HepG2 (cell line): Measurements from ENCODE around the gene TMEM250. TPM values are rescaled to one million over a fixed set of nuclear protein-coding genes. Genes with fewer than 3 reads are reported as not detected.

Experiments used
- ATAC-seq: fragments of 200-7000 bp; cut with Tn5 transposase; 3 replicates; pipeline ENCODE4 v1.9.1; 2020; ENCODE audit warnings: mild to moderate bottlenecking, moderate library complexity
- BruUV-seq: library from RNA; stranded (reverse); fragments of 400-500 nt; replicated peaks from 2 replicates; lab custom pipeline; 2021; lab: Mats Ljungman, UMichigan
- CTCF ChIA-PET: fragments of 300-600 bp; formaldehyde crosslinking; extraction: SDS; loops from one replicate; lab custom pipeline; 2021; ENCODE audit warnings: low total read pairs, inconsistent platforms, low intra/inter-chr PET ratio; lab: Yijun Ruan, JAX
- POLR2A ChIA-PET: fragments of 350-600 bp; sonication (Branson Sonifier 250); formaldehyde crosslinking; loops from one replicate; lab custom pipeline; 2020; ENCODE audit warnings: antibody characterized with exemption, inconsistent platforms; lab: Yijun Ruan, JAX
- DNase-seq: peaks from one replicate; pipeline ENCODE4 v3.0.0-alpha.2; 2015; ENCODE audit warnings: low spot score
- FAIRE-seq: peaks from 3 replicates; lab custom pipeline; 2011; peaks lifted over from hg19 to GRCh38; lab: Jason Lieb, UNC
- H2AFZ ChIP-seq: one replicate; pipeline ENCODE4 v1.6.1; 2011; ENCODE audit warnings: low read length, inconsistent platforms
- H3K27ac ChIP-seq: fragments of 300-600 bp; 3 replicates; pipeline ENCODE4 v1.8.0; 2011; ENCODE audit warnings: mixed run types, mild to moderate bottlenecking, mixed read lengths, low read length, inconsistent platforms; ENCODE audit not compliant: insufficient read depth; ENCODE audit errors: extremely low read length
- H3K27me3 ChIP-seq, 2 experiments: fragments of 200-600 bp in 1 of 2; 2 replicates in 1 of 2; 3 replicates in 1 of 2; pipeline versions ENCODE4 v1.6.0 to v1.8.0; 2011; ENCODE audit warnings: low read length in 2 of 2, mild to moderate bottlenecking in 2 of 2, moderate library complexity in 2 of 2, inconsistent platforms in 1 of 2; ENCODE audit not compliant: insufficient read depth in 2 of 2, control insufficient read depth in 1 of 2
- H3K36me3 ChIP-seq, 2 experiments: fragments of 200-600 bp in 1 of 2; replicated peaks in 1 of 2; 2 replicates in 1 of 2; 3 replicates in 1 of 2; pipeline versions ENCODE4 v1.5.1 to v1.8.0; 2011; ENCODE audit warnings: low read length in 2 of 2, inconsistent platforms in 1 of 2; ENCODE audit not compliant: insufficient read depth in 2 of 2, control insufficient read depth in 1 of 2
- H3K4me1 ChIP-seq: 2 replicates; pipeline ENCODE4 v1.5.1; 2012; ENCODE audit warnings: low read length, inconsistent platforms; ENCODE audit not compliant: insufficient read depth
- H3K4me2 ChIP-seq: 2 replicates; pipeline ENCODE4 v1.6.0; 2011; ENCODE audit warnings: low read depth, low read length, inconsistent platforms
- H3K4me3 ChIP-seq, 3 experiments: fragments of 200-600 bp in 1 of 3; sonication (generic), shearing (Covaris generic) in 1 of 3; replicated peaks in 1 of 3; 2 replicates each; pipeline ENCODE4 v1.5.1; 2011 to 2016; ENCODE audit warnings: low read length in 3 of 3, inconsistent platforms in 2 of 3, low read depth in 2 of 3, mild to moderate bottlenecking in 2 of 3, control low read depth in 1 of 3, mixed read lengths in 1 of 3; ENCODE audit not compliant: insufficient read depth in 1 of 3
- H3K79me2 ChIP-seq: one replicate; pipeline ENCODE4 v1.6.1; 2011; ENCODE audit warnings: low read length, inconsistent platforms; ENCODE audit not compliant: insufficient read depth
- H3K9ac ChIP-seq: 2 replicates; pipeline ENCODE4 v1.6.0; 2011; ENCODE audit warnings: mild to moderate bottlenecking, low read depth, low read length, inconsistent platforms; ENCODE audit not compliant: insufficient read depth
- H3K9me3 ChIP-seq: 2 replicates; pipeline ENCODE4 v1.5.1; 2012; ENCODE audit warnings: mild to moderate bottlenecking, low read length
- H4K20me1 ChIP-seq: 2 replicates; pipeline ENCODE4 v1.6.0; 2011; ENCODE audit warnings: inconsistent platforms, mild to moderate bottlenecking, low read length, moderate library complexity; ENCODE audit not compliant: insufficient read depth
- ADNP ChIP-seq: sonication (generic); formaldehyde crosslinking; IDR thresholded peaks from 2 replicates; pipeline ENCODE4 v1.4.0; 2020; ENCODE audit warnings: missing genetic modification reagents
- HCFC1 ChIP-seq: fragments of 150-350 bp; IDR thresholded peaks from 2 replicates; pipeline ENCODE4 v1.6.1; 2014; ENCODE audit warnings: low read depth, low read length
- NBN ChIP-seq: fragments of 450-650 bp; conservative IDR thresholded peaks from 2 replicates; pipeline ENCODE4 v1.6.1; 2017
- PCBP1 ChIP-seq: fragments of 200-400 bp; formaldehyde crosslinking; IDR thresholded peaks from 2 replicates; pipeline ENCODE4 v1.6.1; 2017; ENCODE audit warnings: mild to moderate bottlenecking, low read depth, low read length, borderline replicate concordance
- SALL1 ChIP-seq: sonication (generic); formaldehyde crosslinking; IDR thresholded peaks from 2 replicates; pipeline ENCODE4 v1.8.0; 2022; ENCODE audit warnings: mild to moderate bottlenecking, missing genetic modification reagents
- SMAD3 ChIP-seq: sonication (generic); formaldehyde crosslinking; IDR thresholded peaks from 2 replicates; pipeline ENCODE4 v1.4.0; 2020; ENCODE audit warnings: missing genetic modification reagents
- SYNCRIP ChIP-seq: fragments of 200-400 bp; formaldehyde crosslinking; IDR thresholded peaks from 2 replicates; pipeline ENCODE4 v1.6.1; 2018; ENCODE audit warnings: mild to moderate bottlenecking, low read depth, low read length; ENCODE audit not compliant: insufficient read depth
- ZMYM3 ChIP-seq: sonication (generic); formaldehyde crosslinking; IDR thresholded peaks from 2 replicates; pipeline ENCODE4 v1.5.1; 2020; ENCODE audit warnings: mild to moderate bottlenecking, missing genetic modification reagents
- ZNF224 ChIP-seq: sonication (generic); formaldehyde crosslinking; IDR thresholded peaks from 2 replicates; pipeline ENCODE4 v1.5.0; 2020; ENCODE audit warnings: mild to moderate bottlenecking, missing genetic modification reagents
- ZNF326 ChIP-seq: sonication (generic); formaldehyde crosslinking; IDR thresholded peaks from 2 replicates; pipeline ENCODE4 v1.4.0; 2020; ENCODE audit warnings: missing genetic modification reagents, borderline replicate concordance
- ZNF556 ChIP-seq: sonication (generic); formaldehyde crosslinking; IDR thresholded peaks from 2 replicates; pipeline ENCODE4 v1.4.0; 2020; ENCODE audit warnings: mild to moderate bottlenecking, missing genetic modification reagents, borderline replicate concordance
- ZNF629 ChIP-seq: sonication (generic); formaldehyde crosslinking; conservative IDR thresholded peaks from 2 replicates; pipeline ENCODE4 v1.5.0; 2020; ENCODE audit warnings: missing genetic modification reagents
- WGBS: methylation state at CpG from one replicate; pipeline ENCODE4 v1.1.6; 2017; ENCODE audit warnings: low lambda C conversion rate; 5-methylcytosine and 5-hydroxymethylcytosine counted together
- in situ Hi-C: cut with HindIII; loops from 2 replicates; pipeline ENCODE4 v1.10.0; 2017; ENCODE audit warnings: low pct_unique_long_range_greater_than_20kb; ENCODE audit not compliant: extremely low pct_ligation_motif_present
- intact Hi-C: fragments of 100-400 bp; cut with micrococcal nuclease; formaldehyde crosslinking; loops from one replicate; pipeline ENCODE4 v1.10.0; 2022; ENCODE audit not compliant: unreplicated experiment
- polyA plus RNA-seq, 8 experiments: library from polyadenylated mRNA; depleted of rRNA in 3 of 8; stranded (reverse) in 7 of 8; unstranded in 1 of 8; fragments of >200 nt; fragmentation: Illumina TruSeq in 4 of 8; extraction: Trizol in 4 of 8; gene quantifications; 2 replicates each; pipeline versions ENCODE4 v1.2.1 to v1.2.3, GENCODE V29; 2011 to 2016; ENCODE audit warnings: low read depth in 4 of 8, missing spikeins in 1 of 8, mixed read lengths in 1 of 8; ENCODE audit not compliant: insufficient read depth in 1 of 8
- total RNA-seq, 5 experiments: library from RNA; depleted of rRNA; stranded (reverse); fragments of >200 nt; fragmentation: Illumina TruSeq; extraction: Trizol; gene quantifications; 2 replicates each; pipeline ENCODE4 v1.2.3, GENCODE V29; 2016; ENCODE audit warnings: low read depth in 1 of 5
- TF ChIP-seq, protein P1 (sequence below): sonication (generic); formaldehyde crosslinking; IDR thresholded peaks from 2 replicates; pipeline ENCODE4 v1.5.0; 2020; ENCODE audit warnings: mild to moderate bottlenecking, missing genetic modification reagents, borderline replicate concordance
- TF ChIP-seq, protein P2 (sequence below): sonication (generic); formaldehyde crosslinking; IDR thresholded peaks from 2 replicates; pipeline ENCODE4 v1.4.0; 2020; ENCODE audit warnings: missing genetic modification reagents; ENCODE audit errors: not compliant biosample characterization
- TF ChIP-seq, protein P3 (sequence below): sonication (generic); formaldehyde crosslinking; IDR thresholded peaks from 2 replicates; pipeline ENCODE4 v1.5.0; 2020; ENCODE audit warnings: mild to moderate bottlenecking, missing genetic modification reagents, moderate library complexity

Gene TMEM250
- total and polyA plus RNA-seq, 2 of the 13 experiments (the other 11 are each of a cell fraction or from before 2014, with no cell fraction given): 5.5 to 13.9 TPM

DNA sequence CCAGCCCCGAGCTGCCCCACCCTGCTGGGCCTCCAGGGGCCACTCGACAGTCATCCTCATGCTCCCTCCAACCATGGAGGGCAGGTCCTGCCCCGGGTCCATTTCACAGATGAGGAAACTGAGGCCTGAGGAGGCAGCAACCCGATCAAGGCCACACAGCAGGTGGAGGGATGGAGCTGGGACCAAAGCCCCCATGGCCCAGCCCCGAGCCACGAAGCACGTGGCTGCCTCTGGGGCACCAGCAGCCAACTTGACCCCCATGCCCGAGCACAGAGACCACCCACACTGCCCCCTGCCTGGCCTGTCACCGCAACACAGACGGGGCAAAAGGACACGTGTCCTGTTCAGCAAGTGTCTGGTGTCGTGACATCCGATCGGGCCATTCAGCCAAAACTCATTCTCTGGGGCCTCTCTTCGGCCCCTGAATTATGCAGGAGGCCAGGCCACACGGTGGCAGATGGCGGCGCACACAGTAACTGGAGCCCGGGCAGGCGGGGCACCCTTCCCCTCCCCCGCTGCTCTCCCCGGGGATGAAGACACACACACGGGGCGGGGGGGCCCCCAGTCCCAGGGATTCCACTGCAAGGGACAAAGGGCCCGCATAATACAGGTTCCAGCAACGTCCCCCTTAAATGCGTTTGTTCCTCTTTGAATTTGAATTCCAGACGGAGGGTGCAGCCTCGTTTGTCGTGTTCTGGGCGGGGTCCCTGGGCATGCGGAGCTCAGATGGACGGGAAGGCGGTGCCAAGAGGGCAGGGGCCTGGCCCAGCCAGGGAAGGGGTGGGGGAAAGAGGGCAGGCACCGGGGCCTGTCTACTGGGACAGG, 29.4 kb upstream of the TMEM250 start:
- Histone ChIP-seq H4K20me1 (no peaks in the 10 kb centered on the region), H2AFZ (no peak overlapping the region), H3K27me3 (peaks cover 3 to 64% of the 10 kb centered on the region in 2 experiments), H3K36me3 (no peaks in the 10 kb centered on the region), H3K27ac (no peak overlapping the region), H3K4me3 (no peak overlapping the region), H3K9ac (no peak overlapping the region), H3K9me3 (no peaks in the 10 kb centered on the region), H3K4me2 (peak overlapping the region; percentile 18; the same call in 1 of the 2 replicates), H3K4me1 (peaks cover 15% of the 10 kb centered on the region), H3K79me2 (no peaks in the 10 kb centered on the region)
- ATAC-seq (no peak), FAIRE-seq (no peak), DNase-seq (no peak)
- no TSS peak for BruUV-seq
- intact Hi-C loops: no loop called here
- WGBS: 8% methylated on average over 7 of the region's 35 CpGs
- ChIA-PET POLR2A (no interaction called here), CTCF (no interaction called here)
- in situ Hi-C loops: no loop called here
- no peak for TF ChIP-seq ZNF326
- no peak for TF ChIP-seq PCBP1
- no peak for TF ChIP-seq HCFC1
- no peak for TF ChIP-seq SYNCRIP
- TF ChIP-seq ZNF629 (CRISPR knock-in tag): peak; percentile 92
- no peak for TF ChIP-seq SMAD3 (CRISPR knock-in tag)
- TF ChIP-seq, protein P1, sequence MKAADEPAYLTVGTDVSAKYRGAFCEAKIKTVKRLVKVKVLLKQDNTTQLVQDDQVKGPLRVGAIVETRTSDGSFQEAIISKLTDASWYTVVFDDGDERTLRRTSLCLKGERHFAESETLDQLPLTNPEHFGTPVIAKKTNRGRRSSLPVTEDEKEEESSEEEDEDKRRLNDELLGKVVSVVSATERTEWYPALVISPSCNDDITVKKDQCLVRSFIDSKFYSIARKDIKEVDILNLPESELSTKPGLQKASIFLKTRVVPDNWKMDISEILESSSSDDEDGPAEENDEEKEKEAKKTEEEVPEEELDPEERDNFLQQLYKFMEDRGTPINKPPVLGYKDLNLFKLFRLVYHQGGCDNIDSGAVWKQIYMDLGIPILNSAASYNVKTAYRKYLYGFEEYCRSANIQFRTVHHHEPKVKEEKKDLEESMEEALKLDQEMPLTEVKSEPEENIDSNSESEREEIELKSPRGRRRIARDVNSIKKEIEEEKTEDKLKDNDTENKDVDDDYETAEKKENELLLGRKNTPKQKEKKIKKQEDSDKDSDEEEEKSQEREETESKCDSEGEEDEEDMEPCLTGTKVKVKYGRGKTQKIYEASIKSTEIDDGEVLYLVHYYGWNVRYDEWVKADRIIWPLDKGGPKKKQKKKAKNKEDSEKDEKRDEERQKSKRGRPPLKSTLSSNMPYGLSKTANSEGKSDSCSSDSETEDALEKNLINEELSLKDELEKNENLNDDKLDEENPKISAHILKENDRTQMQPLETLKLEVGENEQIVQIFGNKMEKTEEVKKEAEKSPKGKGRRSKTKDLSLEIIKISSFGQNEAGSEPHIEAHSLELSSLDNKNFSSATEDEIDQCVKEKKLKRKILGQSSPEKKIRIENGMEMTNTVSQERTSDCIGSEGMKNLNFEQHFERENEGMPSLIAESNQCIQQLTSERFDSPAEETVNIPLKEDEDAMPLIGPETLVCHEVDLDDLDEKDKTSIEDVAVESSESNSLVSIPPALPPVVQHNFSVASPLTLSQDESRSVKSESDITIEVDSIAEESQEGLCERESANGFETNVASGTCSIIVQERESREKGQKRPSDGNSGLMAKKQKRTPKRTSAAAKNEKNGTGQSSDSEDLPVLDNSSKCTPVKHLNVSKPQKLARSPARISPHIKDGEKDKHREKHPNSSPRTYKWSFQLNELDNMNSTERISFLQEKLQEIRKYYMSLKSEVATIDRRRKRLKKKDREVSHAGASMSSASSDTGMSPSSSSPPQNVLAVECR: no peak
- TF ChIP-seq ADNP: 0 out of 2 replicates have a peak, but pooled peaks have one; percentile 54
- 0 out of 2 replicates have a peak, but pooled peaks have one; percentile 2 for TF ChIP-seq SALL1 (CRISPR knock-in tag)
- TF ChIP-seq ZMYM3 (CRISPR knock-in tag): peak; percentile 54; the same call in 1 of the 2 replicates
- no peak for TF ChIP-seq ZNF224 (CRISPR knock-in tag)
- TF ChIP-seq, protein P2, sequence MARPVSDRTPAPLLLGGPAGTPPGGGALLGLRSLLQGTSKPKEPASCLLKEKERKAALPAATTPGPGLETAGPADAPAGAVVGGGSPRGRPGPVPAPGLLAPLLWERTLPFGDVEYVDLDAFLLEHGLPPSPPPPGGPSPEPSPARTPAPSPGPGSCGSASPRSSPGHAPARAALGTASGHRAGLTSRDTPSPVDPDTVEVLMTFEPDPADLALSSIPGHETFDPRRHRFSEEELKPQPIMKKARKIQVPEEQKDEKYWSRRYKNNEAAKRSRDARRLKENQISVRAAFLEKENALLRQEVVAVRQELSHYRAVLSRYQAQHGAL: no peak
- no peak for TF ChIP-seq NBN
- TF ChIP-seq ZNF556: no peak
- TF ChIP-seq, protein P3, sequence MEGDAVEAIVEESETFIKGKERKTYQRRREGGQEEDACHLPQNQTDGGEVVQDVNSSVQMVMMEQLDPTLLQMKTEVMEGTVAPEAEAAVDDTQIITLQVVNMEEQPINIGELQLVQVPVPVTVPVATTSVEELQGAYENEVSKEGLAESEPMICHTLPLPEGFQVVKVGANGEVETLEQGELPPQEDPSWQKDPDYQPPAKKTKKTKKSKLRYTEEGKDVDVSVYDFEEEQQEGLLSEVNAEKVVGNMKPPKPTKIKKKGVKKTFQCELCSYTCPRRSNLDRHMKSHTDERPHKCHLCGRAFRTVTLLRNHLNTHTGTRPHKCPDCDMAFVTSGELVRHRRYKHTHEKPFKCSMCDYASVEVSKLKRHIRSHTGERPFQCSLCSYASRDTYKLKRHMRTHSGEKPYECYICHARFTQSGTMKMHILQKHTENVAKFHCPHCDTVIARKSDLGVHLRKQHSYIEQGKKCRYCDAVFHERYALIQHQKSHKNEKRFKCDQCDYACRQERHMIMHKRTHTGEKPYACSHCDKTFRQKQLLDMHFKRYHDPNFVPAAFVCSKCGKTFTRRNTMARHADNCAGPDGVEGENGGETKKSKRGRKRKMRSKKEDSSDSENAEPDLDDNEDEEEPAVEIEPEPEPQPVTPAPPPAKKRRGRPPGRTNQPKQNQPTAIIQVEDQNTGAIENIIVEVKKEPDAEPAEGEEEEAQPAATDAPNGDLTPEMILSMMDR (CRISPR knock-in tag): peak; percentile 12; the same call in 1 of the 2 replicates
